A549 (cell line): Measurements from ENCODE around the gene DISC1.

ENCODE experiments used
- KDM5A ChIP-seq: fragments of 200-600 bp; sonication (generic); IDR thresholded peaks from 2 replicates; pipeline ENCODE4 v1.6.1; 2016; ENCODE audit warnings: antibody characterized with exemption, mild to moderate bottlenecking
- NR3C1 ChIP-seq: fragments of >200 bp; sonication (Bioruptor Twin); formaldehyde crosslinking; IDR thresholded peaks from 3 replicates; pipeline ENCODE4 v1.6.1; 2017
- POLR2A ChIP-seq: IDR thresholded peaks from 2 replicates; pipeline ENCODE4 v1.6.1; 2012; ENCODE audit warnings: mild to moderate bottlenecking, low read length
- TF ChIP-seq, protein P1 (sequence below): fragments of >200 bp; sonication (Bioruptor Twin); formaldehyde crosslinking; IDR thresholded peaks from 3 replicates; pipeline ENCODE4 v1.5.1; 2016

- TF ChIP-seq KDM5A (no peak), NR3C1 (no peak), POLR2A (no peak)
- TF ChIP-seq, protein P1, sequence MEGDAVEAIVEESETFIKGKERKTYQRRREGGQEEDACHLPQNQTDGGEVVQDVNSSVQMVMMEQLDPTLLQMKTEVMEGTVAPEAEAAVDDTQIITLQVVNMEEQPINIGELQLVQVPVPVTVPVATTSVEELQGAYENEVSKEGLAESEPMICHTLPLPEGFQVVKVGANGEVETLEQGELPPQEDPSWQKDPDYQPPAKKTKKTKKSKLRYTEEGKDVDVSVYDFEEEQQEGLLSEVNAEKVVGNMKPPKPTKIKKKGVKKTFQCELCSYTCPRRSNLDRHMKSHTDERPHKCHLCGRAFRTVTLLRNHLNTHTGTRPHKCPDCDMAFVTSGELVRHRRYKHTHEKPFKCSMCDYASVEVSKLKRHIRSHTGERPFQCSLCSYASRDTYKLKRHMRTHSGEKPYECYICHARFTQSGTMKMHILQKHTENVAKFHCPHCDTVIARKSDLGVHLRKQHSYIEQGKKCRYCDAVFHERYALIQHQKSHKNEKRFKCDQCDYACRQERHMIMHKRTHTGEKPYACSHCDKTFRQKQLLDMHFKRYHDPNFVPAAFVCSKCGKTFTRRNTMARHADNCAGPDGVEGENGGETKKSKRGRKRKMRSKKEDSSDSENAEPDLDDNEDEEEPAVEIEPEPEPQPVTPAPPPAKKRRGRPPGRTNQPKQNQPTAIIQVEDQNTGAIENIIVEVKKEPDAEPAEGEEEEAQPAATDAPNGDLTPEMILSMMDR: no peak
Measured at GRCh38 chr1:231919239-231919885, 292.8 kb downstream of the DISC1 start.
